Measurements from ENCODE around the gene FRMD4A.
"Not testable (repeated sequence)": the region's sequence is repeated elsewhere in the genome, so short reads cannot be mapped to it uniquely, and the experiment has no call there.

- not testable (repeated sequence) for TF ChIP-seq CTCF (conservative IDR thresholded peaks at IDR 0.05; ENCODE audit: low read length); EZH2phosphoT487 (IDR thresholded peaks at IDR 0.05; ENCODE audit: borderline replicate concordance, low read depth, low read length)
Measured at GRCh38 chr10:13921131-13921530, 409.6 kb downstream of the FRMD4A start.
